Heart left ventricle (tissue), 13 donors: Measurements from ENCODE around the gene MYO1G.

ENCODE experiments used
- POLR2A ChIP-seq, 2 donors: fragments of 450-650 bp; IDR thresholded peaks; one replicate each; pipeline ENCODE4 v1.6.1; 2017; ENCODE audit warnings: antibody characterized with exemption in 2 of 2, mild to moderate bottlenecking in 2 of 2, moderate library complexity in 2 of 2
- TF ChIP-seq, protein P1 (sequence below), 12 donors: fragments of 200-600 bp; sonication (generic) in 4 of 12; IDR thresholded peaks; one replicate each; pipeline versions ENCODE4 v1.5.0 to v1.8.0; 2018 to 2022; ENCODE audit warnings: antibody characterized with exemption in 12 of 12, mild to moderate bottlenecking in 5 of 12
- donor health status: ischemic (EF 13 %, LVEDD 7.1; RV severe dilation, severe dysfunction).
- donor health status: DM: no; HTN: yes; CAD: no.
- donor health status: DM: no; HTN: no; CAD: no.
- donor health status: ischemic (EF 25% LVEDD 6.9; RV normal size, moderate dysfunction).
- donor health status: ischemic (EF 25% LVEDD 5.7; RV mildly dilated, moderate dysfunction).
- donor health status: ischemic (EF 35%, LVEDD 5.7; RV mildly dilated, moderate dysfunction).
- donor health status: nonischemic (EF 11% LVEDD 7.7; RV severe dilation, severe dysfunction).
- donor health status: DM: yes; HTN: yes; CAD: no.
- donor health status: PGD.
- donor health status: ischemic (EF 29% LVEDD 5.4; RV normal size, mild dysfunction).
- donor health status: nonischemic (EF 23%, LVEDD 6.1; RV moderate dilation, normal function).

DNA sequence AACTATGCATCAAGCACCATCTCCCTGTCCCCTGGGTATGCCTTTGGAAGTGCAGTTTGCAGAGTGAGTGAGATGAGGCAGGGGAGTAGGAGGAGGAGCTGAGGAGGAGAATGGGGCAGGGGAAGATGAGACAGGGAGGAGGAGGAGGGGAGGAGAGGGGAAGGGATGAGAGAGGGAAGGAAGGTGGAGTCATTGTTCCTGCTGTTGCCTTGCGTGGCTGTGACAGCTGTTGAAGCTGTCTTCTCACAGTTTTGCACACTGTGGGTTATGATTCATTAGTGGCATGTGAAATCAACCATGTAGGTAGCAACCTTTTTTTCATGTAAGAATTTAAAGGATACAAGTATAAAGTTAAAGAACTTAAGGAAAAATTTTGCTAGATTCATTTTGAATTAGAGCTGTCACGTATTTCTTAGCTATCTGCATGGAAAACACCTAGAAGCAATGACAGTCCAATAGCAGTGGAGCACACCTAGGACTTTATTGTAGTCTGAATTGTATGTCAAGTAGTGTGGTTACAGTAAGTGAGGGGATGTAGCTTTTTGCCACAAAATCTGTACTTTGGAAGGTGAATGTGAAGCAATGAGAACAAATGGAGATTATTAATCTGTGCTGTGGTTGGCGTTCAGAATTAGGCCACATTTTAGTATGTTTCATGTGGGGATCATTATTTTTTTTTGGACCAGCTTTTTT lies 42.9 kb upstream of the MYO1G start:
- TF ChIP-seq, protein P1, sequence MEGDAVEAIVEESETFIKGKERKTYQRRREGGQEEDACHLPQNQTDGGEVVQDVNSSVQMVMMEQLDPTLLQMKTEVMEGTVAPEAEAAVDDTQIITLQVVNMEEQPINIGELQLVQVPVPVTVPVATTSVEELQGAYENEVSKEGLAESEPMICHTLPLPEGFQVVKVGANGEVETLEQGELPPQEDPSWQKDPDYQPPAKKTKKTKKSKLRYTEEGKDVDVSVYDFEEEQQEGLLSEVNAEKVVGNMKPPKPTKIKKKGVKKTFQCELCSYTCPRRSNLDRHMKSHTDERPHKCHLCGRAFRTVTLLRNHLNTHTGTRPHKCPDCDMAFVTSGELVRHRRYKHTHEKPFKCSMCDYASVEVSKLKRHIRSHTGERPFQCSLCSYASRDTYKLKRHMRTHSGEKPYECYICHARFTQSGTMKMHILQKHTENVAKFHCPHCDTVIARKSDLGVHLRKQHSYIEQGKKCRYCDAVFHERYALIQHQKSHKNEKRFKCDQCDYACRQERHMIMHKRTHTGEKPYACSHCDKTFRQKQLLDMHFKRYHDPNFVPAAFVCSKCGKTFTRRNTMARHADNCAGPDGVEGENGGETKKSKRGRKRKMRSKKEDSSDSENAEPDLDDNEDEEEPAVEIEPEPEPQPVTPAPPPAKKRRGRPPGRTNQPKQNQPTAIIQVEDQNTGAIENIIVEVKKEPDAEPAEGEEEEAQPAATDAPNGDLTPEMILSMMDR (IDR thresholded peaks at IDR 0.05): no peak
- TF ChIP-seq POLR2A (IDR thresholded peaks at IDR 0.05): no peak
